ENCODE results near the gene PDZRN4.

The PDZRN4 gene

GRCh38 chr12:41364211-41364610 lies 176.1 kb downstream of the PDZRN4 start:
- no peak for DNase-seq

GRCh38 chr12:41365653-41366171 lies 177.6 kb downstream of the PDZRN4 start:
- DNase-seq: no peak

GRCh38 chr12:41367726-41368405 lies 179.7 kb downstream of the PDZRN4 start:
- no peak for DNase-seq

DNA sequence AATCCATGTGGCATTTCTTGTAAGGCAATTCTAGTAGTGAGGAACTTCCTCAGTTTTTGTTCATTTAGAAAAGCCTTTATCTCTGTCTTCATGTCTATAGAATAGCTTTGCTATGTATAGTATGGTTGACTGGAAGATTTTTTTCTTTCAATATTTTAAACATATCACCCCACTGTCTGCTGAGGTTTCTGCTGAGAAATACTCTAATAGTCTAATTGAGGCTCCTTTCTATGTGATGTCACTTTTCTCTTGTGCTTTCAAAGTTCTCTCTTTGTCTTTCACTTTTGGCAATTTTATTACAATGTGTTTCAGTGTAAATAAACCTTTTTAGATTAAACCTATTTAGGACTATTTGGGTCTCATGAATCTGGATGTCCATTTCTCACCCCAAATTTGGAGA lies 192.8 kb downstream of the PDZRN4 start:
- DNase-seq: no peak

DNA sequence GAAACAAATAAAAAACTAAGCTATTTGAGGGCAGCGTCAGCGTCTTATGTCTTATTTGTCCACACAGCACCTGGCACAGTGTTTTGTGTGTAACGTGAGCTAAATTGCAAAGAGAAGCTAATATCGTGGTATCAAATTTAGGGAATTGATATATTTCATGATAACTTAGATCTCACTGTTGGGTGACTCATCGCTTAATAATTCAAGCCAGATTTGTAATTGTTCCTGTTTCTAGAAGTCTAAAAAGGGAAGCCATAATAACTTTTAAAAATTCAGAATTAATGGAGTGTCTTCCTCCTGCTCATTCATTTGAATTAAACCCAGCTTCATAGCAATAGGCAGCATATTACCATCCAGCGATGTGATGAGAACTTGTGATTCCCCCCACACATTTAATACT lies 214.7 kb downstream of the PDZRN4 start:
- DNase-seq: no peak

GRCh38 chr12:41407232-41407799 lies 219.2 kb downstream of the PDZRN4 start:
- no peak for DNase-seq

DNA sequence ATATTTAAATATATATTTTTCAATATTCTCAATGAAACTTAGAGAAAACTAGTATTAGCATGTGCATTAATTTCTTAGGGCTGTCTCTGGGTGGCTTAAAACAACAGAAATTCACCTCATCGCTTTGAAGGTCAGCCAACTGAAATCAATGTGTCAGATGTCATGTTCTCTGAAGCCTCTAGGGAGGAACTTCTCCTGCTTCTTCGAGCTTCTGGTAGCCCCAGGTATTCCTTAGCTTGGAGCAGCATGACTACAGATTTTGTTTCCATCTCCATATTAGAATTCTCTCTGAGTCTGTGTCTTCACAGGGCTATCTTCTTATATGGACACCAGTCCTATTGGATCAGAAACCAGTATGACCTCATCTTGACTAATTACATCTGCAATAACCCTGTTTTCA lies 221.5 kb downstream of the PDZRN4 start:
- DNase-seq: no peak

GRCh38 chr12:41418586-41418985 lies 230.5 kb downstream of the PDZRN4 start:
- no peak for DNase-seq

GRCh38 chr12:41419131-41419893 lies 231.2 kb downstream of the PDZRN4 start:
- DNase-seq: no peak

- no peak for DNase-seq
Measured at GRCh38 chr12:41424651-41425050, 236.5 kb downstream of the PDZRN4 start.

GRCh38 chr12:41433460-41433859 lies 245.3 kb downstream of the PDZRN4 start:
- DNase-seq: no peak

DNA sequence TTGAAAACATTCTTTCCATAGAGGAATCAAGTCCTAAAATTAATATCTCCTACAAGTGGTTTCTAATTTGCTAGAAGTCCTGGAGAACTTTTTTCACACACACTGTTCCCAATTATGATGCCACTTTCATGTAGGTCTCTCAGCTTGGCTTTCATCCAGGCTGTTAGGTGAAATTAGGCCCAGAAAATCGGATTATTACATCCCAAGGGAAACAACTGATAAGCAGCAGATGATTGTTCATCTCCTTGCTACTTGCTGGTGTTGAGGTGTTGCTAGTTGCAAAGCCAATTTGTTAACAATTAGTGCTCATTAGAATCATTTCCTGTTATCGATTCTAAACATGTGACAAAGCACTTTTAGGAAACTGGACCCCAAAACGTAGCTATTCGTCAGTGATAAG lies 248.0 kb downstream of the PDZRN4 start:
- no peak for DNase-seq

GRCh38 chr12:41437563-41437962 lies 249.4 kb downstream of the PDZRN4 start:
- DNase-seq: no peak

GRCh38 chr12:41438854-41439541 lies 250.9 kb downstream of the PDZRN4 start:
- DNase-seq: no peak

GRCh38 chr12:41439801-41440200 lies 251.7 kb downstream of the PDZRN4 start:
- DNase-seq: no peak

DNA sequence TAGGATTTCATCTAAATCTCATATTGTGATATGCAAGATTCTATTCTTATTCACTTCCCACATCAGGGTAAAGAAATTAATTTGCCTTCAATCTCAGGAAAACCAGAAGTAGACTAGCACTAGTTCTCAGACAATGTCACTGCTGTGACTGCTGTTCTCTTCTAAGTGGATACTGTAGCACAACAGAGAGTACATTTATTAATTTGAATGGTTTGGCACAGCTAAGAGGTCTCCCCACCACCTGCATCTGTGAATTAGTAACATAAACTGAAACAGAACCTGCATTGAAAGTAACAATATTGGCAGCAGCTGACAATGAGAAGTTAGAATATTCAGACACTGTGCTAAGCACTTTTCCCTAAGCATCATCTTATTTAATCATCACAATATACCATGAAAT lies 253.1 kb downstream of the PDZRN4 start:
- no peak for DNase-seq

DNA sequence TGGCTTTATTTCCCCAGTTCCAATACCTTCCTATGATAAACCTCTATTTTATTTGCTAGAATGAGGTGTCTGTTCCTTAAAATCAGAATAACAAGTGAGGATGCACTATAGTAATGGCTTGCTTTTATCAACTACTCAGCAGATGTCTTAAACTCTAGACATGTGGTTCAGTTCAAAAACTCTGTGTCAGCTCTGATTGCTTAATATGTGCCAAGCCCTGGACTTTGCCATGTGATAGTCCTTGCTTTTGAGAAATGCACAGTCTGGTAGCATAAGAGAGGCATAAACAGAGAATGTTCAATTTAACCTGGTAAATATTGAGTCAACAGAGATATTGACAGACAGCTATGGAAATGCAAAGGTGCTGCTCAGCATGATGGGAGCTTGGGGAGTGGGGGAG lies 254.8 kb downstream of the PDZRN4 start:
- no peak for DNase-seq

DNA sequence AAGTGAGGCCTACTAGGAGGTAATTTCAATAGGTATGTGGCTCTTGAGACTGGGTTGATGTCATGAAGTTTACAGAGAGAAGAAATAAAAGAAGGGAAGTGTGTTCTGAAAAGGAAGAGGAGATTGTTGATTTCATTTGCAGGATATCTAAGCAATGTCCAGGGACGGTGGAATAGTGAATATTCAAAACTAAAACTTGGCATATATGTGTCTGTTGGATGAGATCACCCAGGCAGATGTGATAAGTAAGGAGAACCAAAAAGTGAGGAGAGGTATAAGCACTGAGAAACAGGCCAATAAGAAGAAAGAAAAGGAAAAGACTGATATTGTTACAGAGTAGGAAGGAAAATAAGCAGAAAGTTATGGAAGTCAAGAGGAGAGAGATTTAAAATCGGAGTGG lies 255.6 kb downstream of the PDZRN4 start:
- no peak for DNase-seq

DNA sequence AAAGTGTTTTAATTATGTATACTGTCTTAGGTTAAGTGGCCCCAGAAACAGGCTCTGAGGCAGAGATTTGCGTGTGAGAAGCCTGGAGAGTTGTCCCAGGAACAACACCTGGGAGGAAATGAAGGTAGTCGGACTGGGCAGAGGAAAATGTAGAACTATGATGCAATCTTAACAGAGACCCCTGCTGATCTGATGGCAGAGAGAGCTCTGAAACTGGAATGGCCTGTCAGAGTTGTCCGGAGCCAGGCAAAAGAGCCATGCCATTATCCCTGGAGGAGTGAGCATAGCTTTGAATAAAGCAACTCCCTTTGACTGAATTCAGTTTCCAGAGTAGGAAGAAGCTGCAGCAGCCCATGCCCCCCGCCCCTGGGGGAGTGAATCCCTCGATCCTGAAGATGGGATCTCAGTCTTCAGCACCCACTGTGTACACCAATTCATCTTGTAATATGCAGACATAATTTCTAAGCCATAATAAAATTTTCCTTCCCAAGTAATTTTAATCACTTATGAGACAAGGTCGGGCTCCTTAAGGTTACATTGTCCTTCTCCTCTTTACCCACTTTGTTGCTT lies 264.8 kb downstream of the PDZRN4 start:
- no peak for DNase-seq

GRCh38 chr12:41453409-41453808 lies 265.3 kb downstream of the PDZRN4 start:
- no peak for DNase-seq

GRCh38 chr12:41459111-41459905 lies 271.2 kb downstream of the PDZRN4 start:
- no peak for DNase-seq

- no peak for DNase-seq
Measured at GRCh38 chr12:41459906-41460214, 271.7 kb downstream of the PDZRN4 start.
